SK-N-SH treated with all-trans-retinoic acid at 6 μM for 48 hours (cell line): ENCODE measurements around the gene RAB19.

Source experiments
- GLIS3 ChIP-seq: fragments of 250-450 bp; sonication (Bioruptor Pico); IDR thresholded peaks from 2 replicates; pipeline ENCODE4 v1.5.0; 2020; ENCODE audit warnings: mild to moderate bottlenecking, moderate library complexity
- SNAI2 ChIP-seq: fragments of 250-450 bp; sonication (Bioruptor Pico); IDR thresholded peaks from 2 replicates; pipeline ENCODE4 v1.5.0; 2020; ENCODE audit warnings: mild to moderate bottlenecking, moderate library complexity
- TCF4 ChIP-seq: fragments of 250-450 bp; sonication (Bioruptor Pico); IDR thresholded peaks from 2 replicates; pipeline ENCODE4 v1.8.0; 2021; ENCODE audit warnings: mild to moderate bottlenecking, moderate library complexity, borderline replicate concordance
- TOX ChIP-seq: fragments of 250-450 bp; sonication (Bioruptor Pico); IDR thresholded peaks from 2 replicates; pipeline ENCODE4 v1.8.0; 2021; ENCODE audit warnings: mild to moderate bottlenecking, moderate library complexity, borderline replicate concordance
- ZFP3 ChIP-seq: fragments of 250-450 bp; sonication (Bioruptor Pico); IDR thresholded peaks from 2 replicates; pipeline ENCODE4 v1.5.0; 2020; ENCODE audit warnings: mild to moderate bottlenecking, moderate library complexity
- ZNF70 ChIP-seq: fragments of 450-650 bp; formaldehyde crosslinking; IDR thresholded peaks from 2 replicates; pipeline ENCODE4 v1.5.0; 2020; ENCODE audit warnings: mild to moderate bottlenecking, moderate library complexity
- TF ChIP-seq, protein P1 (sequence below): fragments of 250-450 bp; sonication (Bioruptor Pico); IDR thresholded peaks from 2 replicates; pipeline ENCODE4 v1.8.0; 2020; ENCODE audit warnings: mild to moderate bottlenecking, moderate library complexity, borderline replicate concordance
- TF ChIP-seq, protein P2 (sequence below): fragments of 250-450 bp; sonication (Bioruptor Pico); IDR thresholded peaks from 2 replicates; pipeline ENCODE4 v1.5.1; 2020; ENCODE audit warnings: low read depth, mild to moderate bottlenecking, moderate library complexity

DNA sequence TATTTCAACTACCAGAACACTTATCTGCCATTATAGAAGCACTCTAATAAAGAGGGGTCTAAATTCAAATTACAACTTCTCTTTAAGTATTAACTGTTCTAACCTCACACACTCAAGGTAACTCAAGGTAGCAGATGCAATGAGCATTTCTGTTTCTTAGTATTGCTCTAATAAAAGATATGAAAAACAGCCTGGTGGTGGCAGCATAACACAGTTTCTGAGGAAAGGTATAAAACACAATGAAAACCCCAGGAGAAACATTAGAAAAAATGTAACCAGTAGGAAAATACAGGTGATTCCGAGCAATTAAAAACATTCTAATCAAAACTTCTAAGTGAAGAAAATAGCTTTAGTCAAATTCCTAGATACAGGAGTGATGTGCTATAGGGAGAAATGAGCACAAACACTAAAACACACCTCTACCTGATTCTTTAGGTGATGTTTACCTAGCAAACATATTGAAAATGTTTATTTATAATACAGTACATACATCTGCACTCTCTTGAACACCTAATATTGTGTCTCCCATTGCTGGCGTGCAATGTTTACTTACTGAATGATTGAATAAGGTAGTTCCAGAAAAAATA lies 72.0 kb downstream of the RAB19 start:
- TF ChIP-seq, protein P1, sequence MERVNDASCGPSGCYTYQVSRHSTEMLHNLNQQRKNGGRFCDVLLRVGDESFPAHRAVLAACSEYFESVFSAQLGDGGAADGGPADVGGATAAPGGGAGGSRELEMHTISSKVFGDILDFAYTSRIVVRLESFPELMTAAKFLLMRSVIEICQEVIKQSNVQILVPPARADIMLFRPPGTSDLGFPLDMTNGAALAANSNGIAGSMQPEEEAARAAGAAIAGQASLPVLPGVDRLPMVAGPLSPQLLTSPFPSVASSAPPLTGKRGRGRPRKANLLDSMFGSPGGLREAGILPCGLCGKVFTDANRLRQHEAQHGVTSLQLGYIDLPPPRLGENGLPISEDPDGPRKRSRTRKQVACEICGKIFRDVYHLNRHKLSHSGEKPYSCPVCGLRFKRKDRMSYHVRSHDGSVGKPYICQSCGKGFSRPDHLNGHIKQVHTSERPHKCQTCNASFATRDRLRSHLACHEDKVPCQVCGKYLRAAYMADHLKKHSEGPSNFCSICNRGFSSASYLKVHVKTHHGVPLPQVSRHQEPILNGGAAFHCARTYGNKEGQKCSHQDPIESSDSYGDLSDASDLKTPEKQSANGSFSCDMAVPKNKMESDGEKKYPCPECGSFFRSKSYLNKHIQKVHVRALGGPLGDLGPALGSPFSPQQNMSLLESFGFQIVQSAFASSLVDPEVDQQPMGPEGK = no peak
- TF ChIP-seq TOX = no peak
- no peak for TF ChIP-seq TCF4
- no peak for TF ChIP-seq SNAI2
- TF ChIP-seq, protein P2, sequence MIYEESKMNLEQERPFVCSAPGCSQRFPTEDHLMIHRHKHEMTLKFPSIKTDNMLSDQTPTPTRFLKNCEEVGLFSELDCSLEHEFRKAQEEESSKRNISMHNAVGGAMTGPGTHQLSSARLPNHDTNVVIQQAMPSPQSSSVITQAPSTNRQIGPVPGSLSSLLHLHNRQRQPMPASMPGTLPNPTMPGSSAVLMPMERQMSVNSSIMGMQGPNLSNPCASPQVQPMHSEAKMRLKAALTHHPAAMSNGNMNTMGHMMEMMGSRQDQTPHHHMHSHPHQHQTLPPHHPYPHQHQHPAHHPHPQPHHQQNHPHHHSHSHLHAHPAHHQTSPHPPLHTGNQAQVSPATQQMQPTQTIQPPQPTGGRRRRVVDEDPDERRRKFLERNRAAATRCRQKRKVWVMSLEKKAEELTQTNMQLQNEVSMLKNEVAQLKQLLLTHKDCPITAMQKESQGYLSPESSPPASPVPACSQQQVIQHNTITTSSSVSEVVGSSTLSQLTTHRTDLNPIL (CRISPR knock-in tag) = no peak
- TF ChIP-seq GLIS3 = no peak
- no peak for TF ChIP-seq ZNF70
- no peak for TF ChIP-seq ZFP3
